Esophagus muscularis mucosa (tissue), 4 donors: ENCODE measurements around the gene PTPRT. TPM values are rescaled to one million over a fixed set of nuclear protein-coding genes. Genes with fewer than 3 reads are reported as not detected.

ENCODE experiments used
- DNase-seq: peaks from one replicate; pipeline ENCODE4 v3.0.0-alpha.2; 2017; ENCODE audit errors: extremely low spot score
- H3K27ac ChIP-seq, 4 donors: fragments of 200-600 bp; sonication (generic); replicated peaks in 1 of 4; 1 replicate in 3 of 4; 2 replicates in 1 of 4; pipeline ENCODE4 v1.5.1; 2016 to 2019; ENCODE audit warnings: mild to moderate bottlenecking in 1 of 4
- H3K27me3 ChIP-seq, 4 donors: fragments of 200-600 bp; sonication (generic); one replicate each; pipeline versions ENCODE4 v1.5.1 to v1.6.0; 2016 to 2019
- H3K36me3 ChIP-seq, 4 donors: fragments of 200-600 bp; sonication (generic); one replicate each; pipeline ENCODE4 v1.5.1; 2016 to 2019
- H3K4me1 ChIP-seq, 4 donors: fragments of 200-600 bp; sonication (generic); one replicate each; pipeline ENCODE4 v1.5.1; 2016 to 2019
- H3K4me3 ChIP-seq, 4 donors: fragments of 200-600 bp; sonication (generic); 1 replicate in 2 of 4; 2 replicates in 2 of 4; pipeline ENCODE4 v1.5.1; 2016 to 2019; ENCODE audit warnings: mild to moderate bottlenecking in 4 of 4, moderate library complexity in 1 of 4
- H3K9me3 ChIP-seq, 4 donors: fragments of 200-600 bp; sonication (generic); 1 replicate in 3 of 4; 2 replicates in 1 of 4; pipeline ENCODE4 v1.5.1; 2016 to 2019
- CTCF ChIP-seq, 3 experiments: fragments of 200-600 bp in 2 of 3; fragments of 450-650 bp in 1 of 3; sonication (generic) in 2 of 3; IDR thresholded peaks; one replicate each; pipeline ENCODE4 v1.5.1; 2017 to 2019; ENCODE audit warnings: antibody characterized with exemption in 3 of 3, mild to moderate bottlenecking in 2 of 3, moderate library complexity in 1 of 3
- EP300 ChIP-seq: sonication (generic); formaldehyde crosslinking; IDR thresholded peaks from one replicate; pipeline ENCODE4 v1.6.1; 2017; ENCODE audit warnings: antibody characterized with exemption
- POLR2A ChIP-seq: fragments of 450-650 bp; IDR thresholded peaks from one replicate; pipeline ENCODE4 v1.6.1; 2017; ENCODE audit warnings: antibody characterized with exemption, moderate library complexity, mild to moderate bottlenecking, low read depth
- POLR2AphosphoS5 ChIP-seq, 2 donors: sonication (generic); formaldehyde crosslinking; IDR thresholded peaks; one replicate each; pipeline ENCODE4 v1.6.1; 2017; ENCODE audit warnings: antibody characterized with exemption in 2 of 2
- WGBS: methylation state at CpG from one replicate; pipeline ENCODE4 v1.1.5; 2018; 5-methylcytosine and 5-hydroxymethylcytosine counted together
- intact Hi-C: fragments of 100-400 bp; cut with DNase I; formaldehyde crosslinking; loops from one replicate; pipeline ENCODE4 v1.15.1; 2023
- total RNA-seq, 4 donors: library from RNA; depleted of rRNA; stranded (reverse); fragments of >200 nt; gene quantifications; one replicate each; pipeline versions ENCODE4 v1.1.0 to v1.2.1, GENCODE V29; 2016

PTPRT gene
- total RNA-seq, 4 donors from 2014 or later = 0.06 to 0.39 TPM; not detected in 2

GRCh38 chr20:42945234-42945994 lies 244.3 kb downstream of the PTPRT start:
- no peak for DNase-seq
- Histone ChIP-seq H3K9me3 (peaks cover 0 to 9% (median 0%) of the 10 kb centered on the region in 4 donors), H3K36me3 (no peaks in the 10 kb centered on the region), H3K4me1 (no peaks in the 10 kb centered on the region), H3K27ac (no peak overlapping the region), H3K27me3 (peaks cover 0 to 23% (median 0%) of the 10 kb centered on the region in 4 donors), H3K4me3 (no peak overlapping the region)
- 53% methylated on average over 8 of the region's 10 CpGs for WGBS
- TF ChIP-seq POLR2A = no peak
- no peak for TF ChIP-seq CTCF (IDR thresholded peaks at IDR 0.05)
- no peak for TF ChIP-seq EP300
- TF ChIP-seq POLR2AphosphoS5 (IDR thresholded peaks at IDR 0.05) = no peak
- intact Hi-C loops = no loop called here

- no peak for DNase-seq
- TF ChIP-seq CTCF (IDR thresholded peaks at IDR 0.05) = no peak
- no peak for TF ChIP-seq POLR2AphosphoS5 (IDR thresholded peaks at IDR 0.05)
- TF ChIP-seq POLR2A = no peak
- no peak for TF ChIP-seq EP300
- Histone ChIP-seq H3K9me3 (no peaks in the 10 kb centered on the region), H3K36me3 (no peaks in the 10 kb centered on the region), H3K4me3 (no peak overlapping the region), H3K27me3 (peaks cover 0 to 17% (median 0%) of the 10 kb centered on the region in 4 donors), H3K27ac (no peak overlapping the region), H3K4me1 (no peaks in the 10 kb centered on the region)
- intact Hi-C loops = no loop called here
- whole genome bisulfite sequencing = 74% methylated on average over 2 of the region's 2 CpGs
These were observed 248.1 kb downstream of the PTPRT start for GRCh38 chr20:42941629-42942028.

GRCh38 chr20:42938441-42939205 lies 251.1 kb downstream of the PTPRT start:
- H3K4me1 ChIP-seq = no peaks in the 10 kb centered on the region
- DNase-seq = no peak
- no peak for TF ChIP-seq CTCF (IDR thresholded peaks at IDR 0.05)
- TF ChIP-seq POLR2A = no peak
- no peak for TF ChIP-seq POLR2AphosphoS5 (IDR thresholded peaks at IDR 0.05)
- TF ChIP-seq EP300 = no peak
- no peaks in the 10 kb centered on the region for H3K9me3 ChIP-seq
- no peaks in the 10 kb centered on the region for H3K36me3 ChIP-seq
- H3K27ac ChIP-seq = no peak overlapping the region
- 75% methylated on average over 3 of the region's 3 CpGs for WGBS
- H3K4me3 ChIP-seq = no peak overlapping the region
- peaks cover 0 to 7% (median 0%) of the 10 kb centered on the region in 4 donors for H3K27me3 ChIP-seq
- intact Hi-C loops = no loop called here

GRCh38 chr20:42936482-42936881 lies 253.2 kb downstream of the PTPRT start:
- 89% methylated on average over 3 of the region's 3 CpGs for WGBS
- intact Hi-C loops = no loop called here

More at GRCh38 chr20:42936482-42936881, 253.2 kb downstream of the PTPRT start:
- TF ChIP-seq CTCF (IDR thresholded peaks at IDR 0.05) (no peak), POLR2A (no peak), EP300 (no peak), POLR2AphosphoS5 (IDR thresholded peaks at IDR 0.05) (no peak)
- Histone ChIP-seq H3K36me3 (no peaks in the 10 kb centered on the region), H3K9me3 (no peaks in the 10 kb centered on the region), H3K4me1 (no peaks in the 10 kb centered on the region), H3K27me3 (peaks cover 0 to 6% (median 0%) of the 10 kb centered on the region in 4 donors), H3K4me3 (no peak overlapping the region), H3K27ac (no peak overlapping the region)
- DNase-seq = no peak
